K562 (cell line): ENCODE data around the gene HOXB7. TPM values are rescaled to one million over a fixed set of nuclear protein-coding genes. Genes with fewer than 3 reads are reported as not detected.

Source experiments
- ATAC-seq: fragments of 200-7000 bp; cut with Tn5 transposase; 3 replicates; pipeline ENCODE4 v1.9.1; 2020; ENCODE audit warnings: moderate library complexity
- BruUV-seq: library from RNA; stranded (reverse); fragments of 400-500 nt; replicated peaks from 2 replicates; lab custom pipeline; 2021; lab: Mats Ljungman, UMichigan
- CTCF ChIA-PET: fragments of 300-600 bp; formaldehyde crosslinking; extraction: SDS; loops from one replicate; lab custom pipeline; 2021; ENCODE audit warnings: low intra/inter-chr PET ratio; lab: Yijun Ruan, JAX
- POLR2A ChIA-PET: fragments of 300-600, 350-650 bp; sonication (Branson Sonifier 250); formaldehyde crosslinking; extraction: SDS; loops from one replicate; lab custom pipeline; 2021; ENCODE audit warnings: antibody characterized with exemption, inconsistent platforms; lab: Yijun Ruan, JAX
- DNase-seq, 4 experiments: peaks; one replicate each; pipeline versions ENCODE4 v3.0.0 to v3.0.0-alpha.2; 2011 to 2018; ENCODE audit warnings: low spot score in 3 of 4, mixed read lengths in 3 of 4; ENCODE audit errors: extremely low read depth in 1 of 4
- FAIRE-seq: peaks from 2 replicates; lab custom pipeline; 2011; peaks lifted over from hg19 to GRCh38; lab: Jason Lieb, UNC
- H2AFZ ChIP-seq: 2 replicates; pipeline ENCODE4 v1.6.0; 2011; ENCODE audit warnings: low read depth, low read length, control low read depth, inconsistent platforms
- H3K27ac ChIP-seq: fragments of 200-600 bp; 3 replicates; pipeline ENCODE4 v1.8.0; 2011; ENCODE audit warnings: low read depth, mild to moderate bottlenecking, control low read depth, inconsistent platforms, low read length, moderate library complexity, mixed read lengths; ENCODE audit errors: extremely low read depth
- H3K27me3 ChIP-seq, 2 experiments: fragments of 300-600 bp in 1 of 2; 2 replicates in 1 of 2; 3 replicates in 1 of 2; pipeline versions ENCODE4 v1.6.0 to v1.8.0; 2011; ENCODE audit warnings: inconsistent platforms in 2 of 2, low read length in 2 of 2, mild to moderate bottlenecking in 1 of 2, mixed read lengths in 1 of 2, moderate library complexity in 1 of 2; ENCODE audit not compliant: control insufficient read depth in 2 of 2, insufficient read depth in 2 of 2
- H3K36me3 ChIP-seq: fragments of 300-600 bp; 3 replicates; pipeline ENCODE4 v1.8.0; 2011; ENCODE audit warnings: mild to moderate bottlenecking, low read length, inconsistent platforms; ENCODE audit not compliant: control insufficient read depth, insufficient read depth
- H3K4me1 ChIP-seq, 2 experiments: fragments of 200-600 bp in 1 of 2; replicated peaks in 1 of 2; 2 replicates in 1 of 2; 3 replicates in 1 of 2; pipeline versions ENCODE4 v1.5.1 to v1.8.0; 2011; ENCODE audit warnings: inconsistent platforms in 2 of 2, low read length in 2 of 2, mild to moderate bottlenecking in 1 of 2, mixed read lengths in 1 of 2, moderate library complexity in 1 of 2; ENCODE audit not compliant: control insufficient read depth in 2 of 2, insufficient read depth in 2 of 2
- H3K4me2 ChIP-seq: 2 replicates; pipeline ENCODE4 v1.6.1; 2011; ENCODE audit warnings: low read length, control low read depth, inconsistent platforms, mixed read lengths; ENCODE audit not compliant: insufficient read depth
- H3K4me3 ChIP-seq: fragments of 200-600 bp; sonication (generic), shearing (Covaris generic); 2 replicates; pipeline ENCODE4 v1.5.1; 2016; ENCODE audit warnings: control low read depth, inconsistent platforms
- H3K79me2 ChIP-seq: fragments of 200-600 bp; 3 replicates; pipeline ENCODE4 v1.8.0; 2011; ENCODE audit warnings: low read length, inconsistent platforms; ENCODE audit not compliant: control insufficient read depth, insufficient read depth
- H3K9ac ChIP-seq, 2 experiments: 2 replicates each; pipeline versions ENCODE4 v1.6.0 to v1.6.1; 2011; ENCODE audit warnings: low read depth in 2 of 2, low read length in 2 of 2, control low read depth in 1 of 2, inconsistent platforms in 1 of 2, mild to moderate bottlenecking in 1 of 2, mixed read lengths in 1 of 2; ENCODE audit not compliant: insufficient read depth in 1 of 2
- H3K9me1 ChIP-seq: one replicate; pipeline ENCODE4 v1.6.0; 2011; ENCODE audit warnings: inconsistent platforms, mild to moderate bottlenecking, low read length, moderate library complexity; ENCODE audit not compliant: control insufficient read depth, insufficient read depth
- H3K9me3 ChIP-seq: replicated peaks from 2 replicates; pipeline ENCODE4 v1.5.1; 2011; ENCODE audit warnings: low read depth, low read length, inconsistent platforms; ENCODE audit not compliant: control insufficient read depth, insufficient read depth
- H4K20me1 ChIP-seq: replicated peaks from 2 replicates; pipeline ENCODE4 v1.6.1; 2011; ENCODE audit warnings: low read length, inconsistent platforms, mixed read lengths; ENCODE audit not compliant: control insufficient read depth, insufficient read depth
- CREB3 ChIP-seq: fragments of 450-650 bp; conservative IDR thresholded peaks from 2 replicates; pipeline ENCODE4 v1.6.1; 2016; ENCODE audit warnings: missing genetic modification characterization, low read depth, mild to moderate bottlenecking, missing compliant biosample characterization, moderate library complexity
- TFE3 ChIP-seq: fragments of 450-650 bp; formaldehyde crosslinking; IDR thresholded peaks from 2 replicates; pipeline ENCODE4 v1.4.0; 2020; ENCODE audit warnings: mild to moderate bottlenecking, mixed read lengths
- USF1 ChIP-seq: sonication (generic); formaldehyde crosslinking; IDR thresholded peaks from 2 replicates; pipeline ENCODE4 v1.9.0; 2022; ENCODE audit warnings: mild to moderate bottlenecking, missing genetic modification reagents
- WGBS: fragments of 100-300 bp; shearing (Covaris generic); methylation state at CpG from one replicate; pipeline ENCODE4 v1.1.6; 2016; ENCODE audit warnings: low coverage, mixed read lengths; ENCODE audit not compliant: insufficient coverage; ENCODE audit errors: missing lambda C conversion rate; 5-methylcytosine and 5-hydroxymethylcytosine counted together
- in situ Hi-C: fragments of 300-500 bp; cut with MboI; formaldehyde crosslinking; loops from 4 replicates; pipeline ENCODE4 v1.15.0; 2018; ENCODE audit warnings: inconsistent platforms, mixed read lengths
- intact Hi-C: fragments of 100-400 bp; cut with micrococcal nuclease; formaldehyde crosslinking; loops from 2 replicates; pipeline ENCODE4 v1.14.2; 2022
- polyA plus RNA-seq, 8 experiments: library from polyadenylated mRNA; depleted of rRNA in 4 of 8; stranded (reverse) in 5 of 8; unstranded in 3 of 8; fragments of >200 nt; fragmentation: Nextera tagmentation in 2 of 8; fragmentation: Illumina TruSeq in 1 of 8; extraction: Ambion mirVana in 2 of 8; extraction: Trizol in 1 of 8; gene quantifications; 2 replicates each; pipeline versions ENCODE4 v1.2.1 to v1.2.3, GENCODE V29; 2011 to 2014; ENCODE audit warnings: inconsistent platforms in 1 of 8, missing spikeins in 1 of 8
- total RNA-seq, 7 experiments: library from RNA; depleted of rRNA in 6 of 7; stranded (reverse); fragments of >200 nt in 6 of 7; fragmentation: Illumina TruSeq in 2 of 7; extraction: Trizol in 2 of 7; gene quantifications; 2 replicates each; pipeline versions ENCODE4 v1.2.1 to v1.2.3, GENCODE V29; 2011 to 2021; ENCODE audit warnings: low replicate concordance in 1 of 7

Gene HOXB7
- total and polyA plus RNA-seq, 9 of the 15 experiments (the other 6 are each of a cell fraction or from before 2014, with no cell fraction given) = 5.5 to 16.7 (median 8.3) TPM

DNA sequence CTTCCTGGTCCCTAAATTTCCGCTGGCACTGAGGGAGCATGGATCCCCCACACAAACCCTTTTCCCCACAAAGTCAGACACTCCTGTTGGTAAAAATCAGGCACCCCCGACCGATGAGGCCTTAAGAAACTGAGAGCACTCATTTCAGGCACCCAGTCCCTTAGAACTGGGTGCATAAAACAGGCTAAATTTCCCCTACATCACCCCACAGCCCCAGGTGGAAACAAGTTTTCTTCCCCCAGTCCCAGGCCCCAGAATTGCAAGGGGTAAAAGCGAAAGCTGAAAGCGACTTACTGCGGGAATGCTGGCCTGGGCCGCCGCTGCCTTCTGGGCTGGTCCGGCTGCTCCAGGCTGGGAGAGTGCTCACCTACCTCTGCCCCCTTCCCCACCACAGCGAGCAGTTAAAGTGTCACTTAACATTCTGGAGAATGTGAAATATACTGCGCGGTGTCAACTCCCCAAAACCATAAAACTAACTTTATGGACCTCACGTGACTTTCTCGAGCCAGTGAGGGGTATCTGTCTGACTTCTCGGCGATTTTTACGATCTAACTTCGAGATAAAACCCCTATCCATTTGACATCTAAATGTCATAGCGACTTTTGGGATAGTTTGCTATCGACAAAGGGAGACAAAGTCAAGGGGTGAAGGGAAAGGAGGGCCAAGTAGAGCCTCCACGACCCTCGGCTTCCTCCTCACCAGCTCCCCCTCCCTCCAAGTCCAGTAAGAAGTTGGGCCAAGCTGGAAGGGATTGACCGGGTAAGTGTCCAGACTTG, 20.8 kb downstream of the HOXB7 start, which contains the start of gene HOXB3:
Gene HOXB3, minus strand, starts transcription at position 411 of the 776 bp plus-strand sequence. CDS start 37,767 bp downstream, outside the sequence.
- in situ Hi-C loops (loop anchor here (5.0 kb wide), 1 partner anchor 253 kb away; no protein-coding TSS in a partner anchor), intact Hi-C loops (no loop called here)
- Histone ChIP-seq H3K4me3 (no peak within 1 kb of the TSS), H3K27me3 (no peaks in the 10 kb centered on the region), H3K4me2 (no peak within 1 kb of the TSS; the same call in 1 of the 2 replicates), H3K79me2 (0 out of 3 replicates have a peak, but pooled peaks cover 2% of the 10 kb centered on the region), H4K20me1 (no peaks in the 10 kb centered on the region), H3K27ac (no peak within 1 kb of the TSS), H3K36me3 (no peaks in the 10 kb centered on the region), H3K9ac (peak within 1 kb of the TSS in 1 of 2 experiments; percentile 27; a peak in 1 of 4 replicates), H3K9me3 (no peaks in the 10 kb centered on the region), H3K9me1 (no peaks in the 10 kb centered on the region), H3K4me1 (peaks cover 9 to 35% of the 10 kb centered on the region in 2 experiments; a peak in 4 of 5 replicates), H2AFZ (no peak within 1 kb of the TSS)
- BruUV-seq = no TSS peak
- POLR2A ChIA-PET = interaction anchor here (1.0 to 1.7 kb wide), 5 partner anchors 9 to 254 kb away, joined by 3 to 10 read pairs (median 6); partner anchors contain the start of gene HOXB9
- peak; percentile 78 for TF ChIP-seq TFE3 (CRISPR knock-in tag)
- TF ChIP-seq CREB3 (tag) = no peak
- peak; percentile 17; the same call in 1 of the 2 replicates for TF ChIP-seq USF1 (CRISPR knock-in tag)
- 65% methylated on average over 22 of the region's 23 CpGs for WGBS
- DNase-seq (no peak), FAIRE-seq (no peak), ATAC-seq (no peak)
- CTCF ChIA-PET = interaction anchor here (0.7 to 0.9 kb wide), 2 partner anchors 12 to 254 kb away, joined by 3 read pairs; no protein-coding TSS in a partner anchor
